Left ventricle myocardium superior (tissue), 1 donor: ENCODE results near the gene PDE4B. TPM values are rescaled to one million over a fixed set of nuclear protein-coding genes. Genes with fewer than 3 reads are reported as not detected.
"Not testable (repeated sequence)": the region's sequence is repeated elsewhere in the genome, so short reads cannot be mapped to it uniquely, and the experiment has no call there.

Experiments used
- ATAC-seq: fragments of 200-7000 bp; cut with Tn5 transposase; one replicate; pipeline ENCODE4 v1.9.1; 2020; ENCODE audit warnings: mild to moderate bottlenecking, moderate library complexity
- DNase-seq: peaks from one replicate; pipeline ENCODE4 v3.0.0-alpha.2; 2020
- intact Hi-C: fragments of 100-400 bp; cut with micrococcal nuclease; formaldehyde crosslinking; loops from one replicate; pipeline ENCODE4 v1.11.0; 2022
- total RNA-seq: library from RNA; stranded (reverse); fragmentation: NEBNext Ultra II Directional; extraction: Animal tissue kit (Norgen Biotek cat#: 25700); gene quantifications from one replicate; pipeline ENCODE4 v1.2.1, GENCODE V29; 2021
- donor health status: DM: no; HTN: yes; CAD: no; lungs with severe emphysema.

PDE4B gene
- total RNA-seq, 1 donor from 2014 or later: 19.4 TPM

GRCh38 chr1:65979136-65980044, 186.7 kb downstream of the PDE4B start:
- peak; percentile 20 for ATAC-seq
- no peak for DNase-seq
- intact Hi-C loops: no loop called here

GRCh38 chr1:65980237-65980636, 187.5 kb downstream of the PDE4B start:
- DNase-seq: no peak
- intact Hi-C loops: no loop called here
- ATAC-seq: no peak

GRCh38 chr1:65983500-65983899, 190.8 kb downstream of the PDE4B start:
- intact Hi-C loops: no loop called here
- no peak for ATAC-seq

GRCh38 chr1:65985393-65986066, 192.8 kb downstream of the PDE4B start:
- DNase-seq: no peak
- ATAC-seq: no peak
- intact Hi-C loops: no loop called here

More at GRCh38 chr1:65983500-65983899, 190.8 kb downstream of the PDE4B start:
- DNase-seq: no peak

- intact Hi-C loops: no loop called here
- no peak for DNase-seq
- no peak for ATAC-seq
Observed at GRCh38 chr1:65986146-65986545, 193.5 kb downstream of the PDE4B start.

GRCh38 chr1:65990161-65990560, 197.5 kb downstream of the PDE4B start:
- DNase-seq (no peak), ATAC-seq (no peak)
- intact Hi-C loops: no loop called here

GRCh38 chr1:65991694-65992093, 199.0 kb downstream of the PDE4B start:
- DNase-seq (no peak), ATAC-seq (no peak)
- intact Hi-C loops: no loop called here

- intact Hi-C loops: no loop called here
- no peak for ATAC-seq
- DNase-seq: no peak
Observed at GRCh38 chr1:65992165-65992821, 199.6 kb downstream of the PDE4B start.

- intact Hi-C loops: no loop called here
- no peak for DNase-seq
- ATAC-seq: no peak
Observed at GRCh38 chr1:65992831-65993271, 200.2 kb downstream of the PDE4B start.

- DNase-seq (no peak), ATAC-seq (no peak)
- intact Hi-C loops: no loop called here
Observed at GRCh38 chr1:65994223-65994622, 201.5 kb downstream of the PDE4B start.

- DNase-seq (no peak), ATAC-seq (no peak)
- intact Hi-C loops: no loop called here
Observed at GRCh38 chr1:65995336-65995735, 202.6 kb downstream of the PDE4B start.

- DNase-seq (no peak), ATAC-seq (no peak)
- intact Hi-C loops: no loop called here
Observed at GRCh38 chr1:65995928-65996327, 203.2 kb downstream of the PDE4B start.

- ATAC-seq (no peak), DNase-seq (no peak)
- intact Hi-C loops: no loop called here
Observed at GRCh38 chr1:65997693-65998092, 205.0 kb downstream of the PDE4B start.

- intact Hi-C loops: no loop called here
- ATAC-seq (no peak), DNase-seq (no peak)
Observed at GRCh38 chr1:65998763-65999583, 206.3 kb downstream of the PDE4B start.

GRCh38 chr1:66000033-66000637, 207.4 kb downstream of the PDE4B start:
- intact Hi-C loops: no loop called here

GRCh38 chr1:66003690-66004089, 211.0 kb downstream of the PDE4B start:
- intact Hi-C loops: no loop called here
- ATAC-seq (no peak), DNase-seq (no peak)

More at GRCh38 chr1:66000033-66000637, 207.4 kb downstream of the PDE4B start:
- DNase-seq: no peak
- no peak for ATAC-seq

GRCh38 chr1:66006534-66006933, 213.8 kb downstream of the PDE4B start:
- intact Hi-C loops, DNase-seq, ATAC-seq: not testable (repeated sequence)

- intact Hi-C loops: no loop called here
- DNase-seq: no peak
- no peak for ATAC-seq
Observed at GRCh38 chr1:66012106-66012784, 219.6 kb downstream of the PDE4B start.
